Neural cell (in vitro differentiated cells): ENCODE results near the gene SMARCA1.

Experiments used
- EP300 ChIP-seq: fragments of 450-650 bp; conservative IDR thresholded peaks from 2 replicates; pipeline ENCODE4 v1.6.1; 2014; ENCODE audit warnings: antibody characterized with exemption, mild to moderate bottlenecking, moderate library complexity; ENCODE audit not compliant: poor library complexity, severe bottlenecking
- EZH2 ChIP-seq: fragments of 200-600, 300-800 bp; shearing (Covaris generic), sonication (generic); IDR thresholded peaks from 2 replicates; pipeline ENCODE4 v1.6.1; 2014; ENCODE audit warnings: antibody characterized with exemption, low read length, borderline replicate concordance, mild to moderate bottlenecking; ENCODE audit not compliant: insufficient read depth, poor library complexity, severe bottlenecking
- POLR2AphosphoS5 ChIP-seq: IDR thresholded peaks from 2 replicates; pipeline ENCODE4 v1.6.1; 2012
- RAD21 ChIP-seq: fragments of 450-650 bp; conservative IDR thresholded peaks from 2 replicates; pipeline ENCODE4 v1.6.1; 2014; ENCODE audit warnings: antibody characterized with exemption, mild to moderate bottlenecking, moderate library complexity
- TAF1 ChIP-seq: IDR thresholded peaks from 2 replicates; pipeline ENCODE4 v1.6.1; 2012; ENCODE audit warnings: low read depth
- TF ChIP-seq, protein P1 (sequence below): fragments of 450-650 bp; IDR thresholded peaks from 2 replicates; pipeline ENCODE4 v1.5.1; 2014; ENCODE audit warnings: antibody characterized with exemption, mild to moderate bottlenecking, moderate library complexity; ENCODE audit not compliant: poor library complexity, severe bottlenecking
- TF ChIP-seq, protein P2 (sequence below): IDR thresholded peaks from 2 replicates; pipeline ENCODE4 v1.6.1; 2012; ENCODE audit warnings: borderline replicate concordance

DNA sequence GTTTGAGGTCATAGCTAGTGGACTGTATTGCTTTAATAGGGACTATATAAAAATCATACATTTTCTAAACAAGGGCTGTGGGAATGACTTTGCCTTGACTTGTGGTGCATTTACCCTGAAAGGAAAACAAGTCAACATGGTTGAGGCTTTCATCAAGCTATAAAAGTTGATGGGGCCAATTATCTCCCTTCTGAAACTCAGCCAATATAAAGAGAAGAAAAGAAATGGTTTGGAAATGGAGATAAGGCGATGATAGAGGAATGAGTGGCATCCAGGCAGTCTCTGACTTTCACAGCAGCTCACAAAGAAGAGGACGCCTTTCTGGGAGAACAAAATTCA lies 118.7 kb downstream of the SMARCA1 start:
- TF ChIP-seq, protein P1, sequence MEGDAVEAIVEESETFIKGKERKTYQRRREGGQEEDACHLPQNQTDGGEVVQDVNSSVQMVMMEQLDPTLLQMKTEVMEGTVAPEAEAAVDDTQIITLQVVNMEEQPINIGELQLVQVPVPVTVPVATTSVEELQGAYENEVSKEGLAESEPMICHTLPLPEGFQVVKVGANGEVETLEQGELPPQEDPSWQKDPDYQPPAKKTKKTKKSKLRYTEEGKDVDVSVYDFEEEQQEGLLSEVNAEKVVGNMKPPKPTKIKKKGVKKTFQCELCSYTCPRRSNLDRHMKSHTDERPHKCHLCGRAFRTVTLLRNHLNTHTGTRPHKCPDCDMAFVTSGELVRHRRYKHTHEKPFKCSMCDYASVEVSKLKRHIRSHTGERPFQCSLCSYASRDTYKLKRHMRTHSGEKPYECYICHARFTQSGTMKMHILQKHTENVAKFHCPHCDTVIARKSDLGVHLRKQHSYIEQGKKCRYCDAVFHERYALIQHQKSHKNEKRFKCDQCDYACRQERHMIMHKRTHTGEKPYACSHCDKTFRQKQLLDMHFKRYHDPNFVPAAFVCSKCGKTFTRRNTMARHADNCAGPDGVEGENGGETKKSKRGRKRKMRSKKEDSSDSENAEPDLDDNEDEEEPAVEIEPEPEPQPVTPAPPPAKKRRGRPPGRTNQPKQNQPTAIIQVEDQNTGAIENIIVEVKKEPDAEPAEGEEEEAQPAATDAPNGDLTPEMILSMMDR, result no peak
- TF ChIP-seq EZH2 (no peak), EP300 (no peak), RAD21 (no peak), POLR2AphosphoS5 (no peak), TAF1 (no peak)
- TF ChIP-seq, protein P2, sequence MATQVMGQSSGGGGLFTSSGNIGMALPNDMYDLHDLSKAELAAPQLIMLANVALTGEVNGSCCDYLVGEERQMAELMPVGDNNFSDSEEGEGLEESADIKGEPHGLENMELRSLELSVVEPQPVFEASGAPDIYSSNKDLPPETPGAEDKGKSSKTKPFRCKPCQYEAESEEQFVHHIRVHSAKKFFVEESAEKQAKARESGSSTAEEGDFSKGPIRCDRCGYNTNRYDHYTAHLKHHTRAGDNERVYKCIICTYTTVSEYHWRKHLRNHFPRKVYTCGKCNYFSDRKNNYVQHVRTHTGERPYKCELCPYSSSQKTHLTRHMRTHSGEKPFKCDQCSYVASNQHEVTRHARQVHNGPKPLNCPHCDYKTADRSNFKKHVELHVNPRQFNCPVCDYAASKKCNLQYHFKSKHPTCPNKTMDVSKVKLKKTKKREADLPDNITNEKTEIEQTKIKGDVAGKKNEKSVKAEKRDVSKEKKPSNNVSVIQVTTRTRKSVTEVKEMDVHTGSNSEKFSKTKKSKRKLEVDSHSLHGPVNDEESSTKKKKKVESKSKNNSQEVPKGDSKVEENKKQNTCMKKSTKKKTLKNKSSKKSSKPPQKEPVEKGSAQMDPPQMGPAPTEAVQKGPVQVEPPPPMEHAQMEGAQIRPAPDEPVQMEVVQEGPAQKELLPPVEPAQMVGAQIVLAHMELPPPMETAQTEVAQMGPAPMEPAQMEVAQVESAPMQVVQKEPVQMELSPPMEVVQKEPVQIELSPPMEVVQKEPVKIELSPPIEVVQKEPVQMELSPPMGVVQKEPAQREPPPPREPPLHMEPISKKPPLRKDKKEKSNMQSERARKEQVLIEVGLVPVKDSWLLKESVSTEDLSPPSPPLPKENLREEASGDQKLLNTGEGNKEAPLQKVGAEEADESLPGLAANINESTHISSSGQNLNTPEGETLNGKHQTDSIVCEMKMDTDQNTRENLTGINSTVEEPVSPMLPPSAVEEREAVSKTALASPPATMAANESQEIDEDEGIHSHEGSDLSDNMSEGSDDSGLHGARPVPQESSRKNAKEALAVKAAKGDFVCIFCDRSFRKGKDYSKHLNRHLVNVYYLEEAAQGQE, result no peak
